Vagina (tissue), 2 donors: Measurements from ENCODE around the gene HSPA12A.

Source experiments
- POLR2A ChIP-seq, 2 donors: fragments of 450-650 bp; IDR thresholded peaks; one replicate each; pipeline ENCODE4 v1.6.1; 2017; ENCODE audit warnings: antibody characterized with exemption in 2 of 2, mild to moderate bottlenecking in 2 of 2, moderate library complexity in 2 of 2
- POLR2AphosphoS5 ChIP-seq, 2 donors: sonication (generic); formaldehyde crosslinking; IDR thresholded peaks; one replicate each; pipeline ENCODE4 v1.9.0; 2017; ENCODE audit warnings: antibody characterized with exemption in 2 of 2, mild to moderate bottlenecking in 2 of 2, low read depth in 1 of 2; ENCODE audit not compliant: insufficient read depth in 1 of 2
- TF ChIP-seq, protein P1 (sequence below), 3 experiments: fragments of 450-650 bp in 2 of 3; fragments of 200-600 bp in 1 of 3; sonication (generic) in 1 of 3; IDR thresholded peaks; one replicate each; pipeline ENCODE4 v1.5.1; 2017 to 2019; ENCODE audit warnings: antibody characterized with exemption in 3 of 3, mild to moderate bottlenecking in 2 of 3, moderate library complexity in 2 of 3

DNA sequence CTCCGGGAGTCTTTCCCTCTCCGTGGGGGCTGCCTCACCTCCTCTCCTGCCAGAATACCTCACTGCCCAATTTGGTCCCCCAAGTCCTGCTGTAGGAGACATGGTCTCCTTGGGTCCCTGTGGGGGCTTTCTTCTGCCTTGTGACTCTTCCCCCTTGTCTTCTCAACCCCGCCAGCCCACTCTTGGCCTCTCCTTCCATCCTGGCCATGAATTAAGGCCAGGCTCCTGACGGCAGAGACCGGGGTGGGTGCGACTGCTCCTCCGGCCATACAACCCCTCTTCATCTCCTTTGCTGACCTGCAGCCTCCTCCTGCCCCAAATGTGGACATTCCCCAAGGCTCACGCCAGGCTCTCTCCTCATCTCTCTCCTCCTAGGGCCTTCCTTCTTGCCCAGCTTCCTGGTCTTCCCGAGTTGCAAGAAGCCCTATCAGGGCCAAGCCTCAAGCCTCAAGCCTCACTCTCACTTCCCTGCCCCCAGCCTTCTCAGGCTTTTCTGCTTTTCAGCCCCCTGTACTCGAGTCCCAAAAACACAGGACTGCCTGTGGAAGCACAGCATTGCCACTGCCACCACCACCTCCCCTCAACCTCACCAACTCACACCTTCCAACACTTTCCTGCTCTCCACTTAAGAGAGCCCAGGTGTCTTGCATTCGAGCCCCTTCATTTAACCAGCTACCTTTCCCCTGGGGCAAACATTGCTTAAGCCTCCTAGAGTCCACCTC lies 120.3 kb downstream of the HSPA12A start:
- TF ChIP-seq, protein P1, sequence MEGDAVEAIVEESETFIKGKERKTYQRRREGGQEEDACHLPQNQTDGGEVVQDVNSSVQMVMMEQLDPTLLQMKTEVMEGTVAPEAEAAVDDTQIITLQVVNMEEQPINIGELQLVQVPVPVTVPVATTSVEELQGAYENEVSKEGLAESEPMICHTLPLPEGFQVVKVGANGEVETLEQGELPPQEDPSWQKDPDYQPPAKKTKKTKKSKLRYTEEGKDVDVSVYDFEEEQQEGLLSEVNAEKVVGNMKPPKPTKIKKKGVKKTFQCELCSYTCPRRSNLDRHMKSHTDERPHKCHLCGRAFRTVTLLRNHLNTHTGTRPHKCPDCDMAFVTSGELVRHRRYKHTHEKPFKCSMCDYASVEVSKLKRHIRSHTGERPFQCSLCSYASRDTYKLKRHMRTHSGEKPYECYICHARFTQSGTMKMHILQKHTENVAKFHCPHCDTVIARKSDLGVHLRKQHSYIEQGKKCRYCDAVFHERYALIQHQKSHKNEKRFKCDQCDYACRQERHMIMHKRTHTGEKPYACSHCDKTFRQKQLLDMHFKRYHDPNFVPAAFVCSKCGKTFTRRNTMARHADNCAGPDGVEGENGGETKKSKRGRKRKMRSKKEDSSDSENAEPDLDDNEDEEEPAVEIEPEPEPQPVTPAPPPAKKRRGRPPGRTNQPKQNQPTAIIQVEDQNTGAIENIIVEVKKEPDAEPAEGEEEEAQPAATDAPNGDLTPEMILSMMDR (IDR thresholded peaks at IDR 0.05): no peak
- no peak for TF ChIP-seq POLR2A (IDR thresholded peaks at IDR 0.05)
- no peak for TF ChIP-seq POLR2AphosphoS5 (IDR thresholded peaks at IDR 0.05; ENCODE audit: insufficient read depth in 1 of 2, low read depth in 1 of 2)
